OCI-LY1 (cell line): ENCODE measurements around the gene CLCN6.
A peak's percentile ranks its signal among the peaks of the same experiment; 100 is the strongest.

Experiments used
- H2AFZ ChIP-seq: fragments of 200-600 bp; sonication (generic), shearing (Covaris generic); 2 replicates; pipeline ENCODE4 v1.6.0; 2014; ENCODE audit warnings: antibody characterized with exemption, mild to moderate bottlenecking, low read length
- H3F3A ChIP-seq: fragments of 200-600 bp; sonication (generic), shearing (Covaris generic); 2 replicates; pipeline ENCODE4 v1.6.0; 2014; ENCODE audit warnings: mild to moderate bottlenecking, antibody characterized with exemption, low read length, moderate library complexity; ENCODE audit not compliant: insufficient read depth
- H3K27ac ChIP-seq: fragments of 200-600 bp; sonication (generic); 2 replicates; pipeline ENCODE4 v1.5.1; 2014; ENCODE audit warnings: low read length, mixed run types, mild to moderate bottlenecking, low read depth; ENCODE audit not compliant: poor library complexity, severe bottlenecking
- H3K27me3 ChIP-seq: fragments of 200-600 bp; sonication (generic); 2 replicates; pipeline ENCODE4 v1.6.0; 2014; ENCODE audit warnings: antibody characterized with exemption, mild to moderate bottlenecking, low read length, moderate library complexity; ENCODE audit not compliant: insufficient read depth
- H3K36me3 ChIP-seq: fragments of 200-600 bp; sonication (generic); 2 replicates; pipeline ENCODE4 v1.6.1; 2014; ENCODE audit warnings: mild to moderate bottlenecking, antibody characterized with exemption, low read length, moderate library complexity, mixed read lengths; ENCODE audit not compliant: insufficient read depth
- H3K4me1 ChIP-seq: fragments of 200-600 bp; sonication (generic); 2 replicates; pipeline ENCODE4 v1.5.1; 2014; ENCODE audit warnings: mild to moderate bottlenecking, low read length, moderate library complexity; ENCODE audit not compliant: insufficient read depth, severe bottlenecking
- H3K4me2 ChIP-seq: fragments of 200-600 bp; sonication (generic), shearing (Covaris generic); 2 replicates; pipeline ENCODE4 v1.6.1; 2014; ENCODE audit warnings: low read length
- H3K4me3 ChIP-seq: fragments of 200-600 bp; sonication (generic); 2 replicates; pipeline ENCODE4 v1.5.1; 2014; ENCODE audit warnings: low read length, low read depth, mild to moderate bottlenecking, mixed read lengths; ENCODE audit not compliant: poor library complexity, severe bottlenecking
- H3K79me2 ChIP-seq: fragments of 200-600 bp; shearing (Covaris generic); 2 replicates; pipeline ENCODE4 v1.6.1; 2016; ENCODE audit warnings: mixed run types, low read length, mixed read lengths; ENCODE audit not compliant: insufficient read depth
- H3K9ac ChIP-seq: fragments of 200-600 bp; sonication (generic), shearing (Covaris generic); 2 replicates; pipeline ENCODE4 v1.6.1; 2014; ENCODE audit warnings: mild to moderate bottlenecking, low read length, mixed read lengths
- H3K9me2 ChIP-seq: fragments of 200-600 bp; sonication (generic), shearing (Covaris generic); 2 replicates; pipeline ENCODE4 v1.6.1; 2014; ENCODE audit warnings: low read depth, mild to moderate bottlenecking, low read length, mixed read lengths
- H3K9me3 ChIP-seq: fragments of 200-600 bp; shearing (Covaris generic); 2 replicates; pipeline ENCODE4 v1.6.1; 2014; ENCODE audit warnings: low read length, mixed read lengths
- H4K20me1 ChIP-seq: fragments of 200-600 bp; sonication (generic), shearing (Covaris generic); 2 replicates; pipeline ENCODE4 v1.6.0; 2016; ENCODE audit warnings: mild to moderate bottlenecking, low read length; ENCODE audit not compliant: insufficient read depth
- EZH2 ChIP-seq: fragments of 200-600 bp; sonication (generic), shearing (Covaris generic); IDR thresholded peaks from 2 replicates; pipeline ENCODE4 v1.8.0; 2017; ENCODE audit warnings: borderline replicate concordance, mixed run types, mild to moderate bottlenecking, antibody characterized with exemption, low read length, moderate library complexity, mixed read lengths
- TF ChIP-seq, protein P1 (sequence below): fragments of 200-600 bp; sonication (generic), shearing (Covaris generic); IDR thresholded peaks from 2 replicates; pipeline ENCODE4 v1.5.1; 2017; ENCODE audit warnings: mild to moderate bottlenecking, antibody characterized with exemption, low read length, moderate library complexity, mixed read lengths

The CLCN6 gene

DNA sequence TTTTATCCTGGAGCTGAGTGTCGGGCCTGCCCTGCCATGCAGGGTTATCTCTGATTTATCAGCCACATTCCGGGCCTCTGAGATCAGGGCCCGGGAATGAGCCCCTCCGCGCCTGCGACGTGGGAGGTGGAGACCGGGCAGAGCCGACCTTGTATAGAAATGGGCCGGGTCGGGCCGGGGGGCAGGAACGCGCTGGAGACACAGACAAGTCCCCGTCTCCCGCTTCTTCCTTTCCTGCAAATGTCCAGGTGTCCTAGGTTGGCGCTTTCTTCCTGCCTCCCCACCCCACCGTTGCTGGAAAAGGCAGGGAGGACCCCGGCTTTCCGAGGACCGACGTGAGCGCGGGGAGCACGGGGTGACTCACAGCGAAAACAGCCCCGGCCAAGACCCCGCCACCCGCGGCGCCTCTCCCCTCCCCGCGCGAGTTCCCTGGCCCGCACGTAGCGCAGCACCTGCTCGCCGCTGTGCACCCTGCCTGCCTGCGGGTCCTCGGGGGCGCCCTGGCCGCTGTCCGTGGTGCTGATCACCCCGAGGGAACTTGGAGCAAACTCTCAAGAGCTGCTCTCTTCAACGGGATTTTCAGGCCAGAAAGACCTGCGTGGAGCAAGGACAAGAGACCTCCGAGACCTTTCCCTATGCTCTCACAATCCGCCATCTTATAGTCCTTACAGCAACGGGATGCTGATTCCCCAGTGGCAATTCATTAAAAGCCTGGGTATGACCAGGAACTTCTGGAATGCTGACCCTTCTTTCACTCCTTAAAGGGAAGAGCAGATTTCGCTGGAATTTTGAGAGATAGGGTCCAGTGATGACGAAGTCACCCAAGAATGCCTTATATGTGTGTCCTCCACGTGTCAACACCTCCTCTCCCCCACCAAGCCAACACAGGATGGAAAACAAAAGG is 53.2 kb downstream of the CLCN6 start:
- no peaks in the 10 kb centered on the region for H3K9me2 ChIP-seq
- no peak overlapping the region for H2AFZ ChIP-seq
- H3K9me3 ChIP-seq = no peaks in the 10 kb centered on the region
- no peak overlapping the region for H3K27ac ChIP-seq
- H3K4me1 ChIP-seq = no peaks in the 10 kb centered on the region
- no peaks in the 10 kb centered on the region for H3K36me3 ChIP-seq
- H3K27me3 ChIP-seq = 0 out of 2 replicates have a peak, but pooled peaks cover 8% of the 10 kb centered on the region
- no peak overlapping the region for H3K9ac ChIP-seq
- TF ChIP-seq, protein P1, sequence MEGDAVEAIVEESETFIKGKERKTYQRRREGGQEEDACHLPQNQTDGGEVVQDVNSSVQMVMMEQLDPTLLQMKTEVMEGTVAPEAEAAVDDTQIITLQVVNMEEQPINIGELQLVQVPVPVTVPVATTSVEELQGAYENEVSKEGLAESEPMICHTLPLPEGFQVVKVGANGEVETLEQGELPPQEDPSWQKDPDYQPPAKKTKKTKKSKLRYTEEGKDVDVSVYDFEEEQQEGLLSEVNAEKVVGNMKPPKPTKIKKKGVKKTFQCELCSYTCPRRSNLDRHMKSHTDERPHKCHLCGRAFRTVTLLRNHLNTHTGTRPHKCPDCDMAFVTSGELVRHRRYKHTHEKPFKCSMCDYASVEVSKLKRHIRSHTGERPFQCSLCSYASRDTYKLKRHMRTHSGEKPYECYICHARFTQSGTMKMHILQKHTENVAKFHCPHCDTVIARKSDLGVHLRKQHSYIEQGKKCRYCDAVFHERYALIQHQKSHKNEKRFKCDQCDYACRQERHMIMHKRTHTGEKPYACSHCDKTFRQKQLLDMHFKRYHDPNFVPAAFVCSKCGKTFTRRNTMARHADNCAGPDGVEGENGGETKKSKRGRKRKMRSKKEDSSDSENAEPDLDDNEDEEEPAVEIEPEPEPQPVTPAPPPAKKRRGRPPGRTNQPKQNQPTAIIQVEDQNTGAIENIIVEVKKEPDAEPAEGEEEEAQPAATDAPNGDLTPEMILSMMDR = peak; percentile 15; the same call in 1 of the 2 replicates
- no peak for TF ChIP-seq EZH2
- H3F3A ChIP-seq = no peaks in the 10 kb centered on the region
- H4K20me1 ChIP-seq = no peaks in the 10 kb centered on the region
- no peak overlapping the region for H3K4me2 ChIP-seq
- H3K79me2 ChIP-seq = no peaks in the 10 kb centered on the region
- no peak overlapping the region for H3K4me3 ChIP-seq

DNA sequence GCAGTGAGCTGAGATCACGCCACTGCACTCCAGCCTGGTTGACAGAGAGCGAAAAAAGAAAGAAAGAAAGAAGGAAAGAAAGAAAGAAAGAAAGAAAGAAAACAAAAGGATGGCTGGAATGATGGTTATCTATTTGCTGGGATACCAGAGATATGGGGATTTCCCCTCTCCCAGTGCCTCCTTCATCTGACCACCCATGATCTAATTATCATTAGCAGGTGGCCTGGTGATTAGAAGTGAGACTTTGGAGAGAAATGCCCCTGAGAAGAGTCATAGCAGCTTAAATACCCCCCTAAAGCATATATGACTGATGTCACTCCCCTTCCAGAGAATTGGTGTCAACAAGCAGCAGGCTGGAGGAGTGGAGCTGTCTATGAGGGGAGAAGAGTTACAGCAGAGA is 54.1 kb downstream of the CLCN6 start:
- Histone ChIP-seq H2AFZ (no peak overlapping the region), H3K79me2 (no peaks in the 10 kb centered on the region), H3K9ac (no peak overlapping the region), H3K9me2 (no peaks in the 10 kb centered on the region), H3K27ac (no peak overlapping the region), H3K4me3 (no peak overlapping the region), H3K9me3 (no peaks in the 10 kb centered on the region), H4K20me1 (no peaks in the 10 kb centered on the region), H3F3A (no peaks in the 10 kb centered on the region), H3K27me3 (0 out of 2 replicates have a peak, but pooled peaks cover 6% of the 10 kb centered on the region), H3K4me2 (no peak overlapping the region), H3K36me3 (no peaks in the 10 kb centered on the region), H3K4me1 (no peaks in the 10 kb centered on the region)
- TF ChIP-seq EZH2 = no peak
- TF ChIP-seq, protein P1 = no peak

DNA sequence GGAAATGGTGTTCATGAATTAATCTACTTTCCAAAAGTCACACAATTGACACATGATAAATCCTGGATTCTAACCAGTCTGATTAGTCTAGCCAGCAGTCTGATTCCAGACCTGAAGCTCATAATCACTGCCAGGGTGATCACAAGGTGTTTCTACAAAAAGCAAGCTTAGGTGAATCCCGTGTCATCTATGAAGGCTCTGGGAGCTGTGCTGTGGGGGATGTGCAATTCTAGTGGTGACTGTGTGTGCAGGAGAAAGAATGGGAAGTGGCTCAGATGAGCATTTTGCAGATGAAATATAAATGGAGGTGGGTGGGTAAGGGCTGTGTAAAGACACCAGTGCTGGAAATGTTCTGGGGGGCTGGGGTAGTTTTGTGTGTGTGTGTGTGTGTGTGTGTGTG is 54.6 kb downstream of the CLCN6 start:
- no peak overlapping the region for H3K4me3 ChIP-seq
- no peaks in the 10 kb centered on the region for H3K36me3 ChIP-seq
- no peaks in the 10 kb centered on the region for H3K9me2 ChIP-seq
- TF ChIP-seq, protein P1 = no peak
- TF ChIP-seq EZH2 = no peak
- no peaks in the 10 kb centered on the region for H3F3A ChIP-seq
- H4K20me1 ChIP-seq = no peaks in the 10 kb centered on the region
- H3K27ac ChIP-seq = no peak overlapping the region
- no peaks in the 10 kb centered on the region for H3K4me1 ChIP-seq
- H2AFZ ChIP-seq = no peak overlapping the region
- H3K79me2 ChIP-seq = no peaks in the 10 kb centered on the region
- no peak overlapping the region for H3K4me2 ChIP-seq
- H3K27me3 ChIP-seq = 0 out of 2 replicates have a peak, but pooled peaks cover 3% of the 10 kb centered on the region
- no peaks in the 10 kb centered on the region for H3K9me3 ChIP-seq
- H3K9ac ChIP-seq = no peak overlapping the region
